Psoas muscle (tissue), 8 donors: ENCODE measurements around the gene NT5DC3. TPM values are rescaled to one million over a fixed set of nuclear protein-coding genes. Genes with fewer than 3 reads are reported as not detected.
"Not testable (repeated sequence)": the region's sequence is repeated elsewhere in the genome, so short reads cannot be mapped to it uniquely, and the experiment has no call there.

ENCODE experiments used
- ATAC-seq, 4 donors: fragments of 200-7000 bp; cut with Tn5 transposase; one replicate each; pipeline ENCODE4 v1.9.1; 2020; ENCODE audit warnings: moderate library complexity in 3 of 4, mild to moderate bottlenecking in 2 of 4
- DNase-seq, 2 donors: peaks; one replicate each; pipeline ENCODE4 v3.0.0-alpha.2; 2020
- H3K27ac ChIP-seq: fragments of 200-600 bp; one replicate; pipeline ENCODE4 v1.8.0; 2022
- H3K27me3 ChIP-seq, 3 donors: fragments of 200-600 bp in 1 of 3; one replicate each; pipeline versions ENCODE4 v1.6.1 to v1.8.0; 2013 to 2022; ENCODE audit warnings: low read length in 2 of 3, mild to moderate bottlenecking in 2 of 3, moderate library complexity in 1 of 3; ENCODE audit not compliant: insufficient read depth in 3 of 3
- H3K36me3 ChIP-seq, 2 donors: fragments of 200-600 bp in 1 of 2; one replicate each; pipeline versions ENCODE4 v1.6.1 to v1.8.0; 2013 to 2022; ENCODE audit warnings: low read depth in 1 of 2, mild to moderate bottlenecking in 1 of 2, moderate library complexity in 1 of 2; ENCODE audit not compliant: insufficient read depth in 1 of 2
- H3K4me1 ChIP-seq: fragments of 200-600 bp; one replicate; pipeline ENCODE4 v1.8.0; 2022
- H3K4me3 ChIP-seq: fragments of 200-600 bp; one replicate; pipeline ENCODE4 v1.8.0; 2022; ENCODE audit warnings: mild to moderate bottlenecking
- H3K9me3 ChIP-seq: fragments of 200-600 bp; one replicate; pipeline ENCODE4 v1.8.0; 2022
- CTCF ChIP-seq: fragments of 200-600 bp; IDR thresholded peaks from one replicate; pipeline ENCODE4 v1.8.0; 2022; ENCODE audit warnings: antibody characterized with exemption
- whole genome bisulfite sequencing, 3 donors: extraction: QIAGEN DNeasy Blood & Tissue Kit; methylation state at CpG; one replicate each; pipeline versions ENCODE4 v1.1.6 to v1.1.7; 2013; 5-methylcytosine and 5-hydroxymethylcytosine counted together
- intact Hi-C, 2 donors: fragments of 100-400 bp; cut with DNase I; formaldehyde crosslinking; loops; one replicate each; pipeline versions ENCODE4 v1.11.0 to v1.14.2; 2022
- polyA plus RNA-seq, 3 donors: library from polyadenylated mRNA; stranded (reverse); fragments of 200-250 nt; gene quantifications; one replicate each; pipeline ENCODE4 v1.2.3, GENCODE V29; 2013
- total RNA-seq, 4 donors: library from RNA; stranded (reverse); fragmentation: NEBNext Ultra II Directional in 2 of 4; extraction: Animal tissue kit (Norgen Biotek cat#: 25700) in 2 of 4; gene quantifications; one replicate each; pipeline versions ENCODE4 v1.2.1 to v1.2.4, GENCODE V29; 2021 to 2023
- donor health status: healthy with polysubstance abuse.
- donor health status: DM: no; HTN: no; CAD: no; lungs with moderate emphysema.
- donor health status: Bipolar disorder and iron deficiency.
- donor health status: healthy.
- donor health status: DM: yes; HTN: yes; CAD: no.
- donor health status: DM: no; HTN: no; CAD: no.
- donor health status: DM: no; HTN: no; CAD: no.
- donor health status: DM: yes; HTN: yes; CAD: no.

The NT5DC3 gene
- total and polyA plus RNA-seq, 7 donors: 5.2 to 64.2 (median 16.2) TPM

DNA sequence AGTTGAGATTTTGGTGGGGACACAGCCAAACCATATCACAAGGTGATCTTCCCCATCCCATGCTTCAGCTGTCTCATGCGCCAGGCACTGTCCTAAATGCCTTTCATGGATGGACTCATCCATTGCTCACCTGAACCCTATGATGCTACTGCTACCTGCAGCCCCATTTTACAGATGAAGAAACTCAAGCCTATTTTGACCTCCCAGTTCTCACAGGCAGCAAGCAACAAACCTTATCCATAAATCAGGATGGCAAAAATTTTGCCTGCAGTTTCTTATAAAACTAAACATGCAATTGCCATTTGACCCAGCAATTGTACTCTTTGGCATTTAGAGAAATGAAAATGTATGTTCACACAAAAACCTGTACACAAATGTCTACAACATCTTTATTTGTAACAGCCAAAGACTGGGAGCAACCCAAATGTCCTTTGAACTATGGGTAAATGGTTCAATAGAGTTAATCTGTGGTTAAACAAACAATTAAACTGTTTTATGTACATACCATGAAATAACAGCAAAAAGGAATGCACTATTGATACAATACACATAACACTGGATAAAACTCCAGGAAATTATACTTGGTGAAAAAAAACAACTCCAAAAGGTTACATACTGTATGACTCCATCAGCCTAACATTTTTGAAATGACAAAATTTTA, 2.6 kb downstream of the NT5DC3 start:
- H3K9me3 ChIP-seq: no peaks in the 10 kb centered on the region
- WGBS, 3 donors: 100% methylated on average over 1 of the region's 1 CpG
- H3K36me3 ChIP-seq: no peaks in the 10 kb centered on the region
- ATAC-seq: no peak
- no peak overlapping the region for H3K27ac ChIP-seq
- TF ChIP-seq CTCF: no peak
- no peaks in the 10 kb centered on the region for H3K27me3 ChIP-seq
- H3K4me1 ChIP-seq: no peaks in the 10 kb centered on the region
- no peak for DNase-seq
- intact Hi-C loops: loop anchor here in 1 of 2 donors (5.0 kb wide), 1 partner anchor 36 kb away; no protein-coding TSS in a partner anchor
- no peak overlapping the region for H3K4me3 ChIP-seq

- Histone ChIP-seq H3K9me3 (no peaks in the 10 kb centered on the region), H3K36me3 (no peaks in the 10 kb centered on the region), H3K4me1 (peaks cover 4% of the 10 kb centered on the region), H3K27me3 (no peaks in the 10 kb centered on the region), H3K4me3 (no peak overlapping the region), H3K27ac (no peak overlapping the region)
- ATAC-seq: no peak
- intact Hi-C loops: loop anchor here in 1 of 2 donors (5.0 kb wide), 1 partner anchor 34 kb away; no protein-coding TSS in a partner anchor
- no peak for DNase-seq
- 77 to 94% (median 93%) methylated on average over 5 of the region's 5 CpGs for WGBS, 3 donors
- no peak for TF ChIP-seq CTCF
Measured at GRCh38 chr12:103836345-103836744, 4.7 kb downstream of the NT5DC3 start.

- not testable (repeated sequence) for H3K27me3 ChIP-seq, DNase-seq, H3K4me3 ChIP-seq, H3K9me3 ChIP-seq, H3K27ac ChIP-seq, H3K36me3 ChIP-seq, H3K4me1 ChIP-seq, ATAC-seq
- intact Hi-C loops: loop anchor here in 1 of 2 donors (5.0 kb wide), 1 partner anchor 34 kb away; no protein-coding TSS in a partner anchor
- WGBS, 3 donors: 95 to 97% (median 96%) methylated on average over 11 of the region's 11 CpGs
Measured at GRCh38 chr12:103835747-103836335, 5.2 kb downstream of the NT5DC3 start.

DNA sequence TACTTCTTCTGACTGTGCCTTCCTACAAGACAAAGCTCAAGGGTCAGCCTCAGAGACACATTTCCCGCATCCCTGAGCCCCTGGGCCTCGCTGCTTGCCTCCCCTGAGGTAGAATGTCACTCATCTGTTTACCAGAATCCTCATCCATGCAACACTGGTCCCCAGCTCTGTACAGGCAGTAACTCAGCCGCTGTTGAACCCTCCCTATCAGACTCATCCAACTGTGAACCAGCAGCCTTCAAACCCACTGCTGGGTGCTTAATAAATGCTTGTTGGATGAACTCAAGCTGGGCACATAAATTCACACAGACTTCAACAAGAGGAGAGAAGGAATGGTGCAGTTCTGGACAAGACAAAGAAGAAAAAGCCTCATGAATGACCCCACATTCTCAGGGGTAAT, 6.1 kb downstream of the NT5DC3 start:
- H3K27me3 ChIP-seq: no peaks in the 10 kb centered on the region
- WGBS, 3 donors: 91 to 93% (median 91%) methylated on average over 3 of the region's 3 CpGs
- no peak for TF ChIP-seq CTCF
- H3K27ac ChIP-seq: no peak overlapping the region
- no peaks in the 10 kb centered on the region for H3K9me3 ChIP-seq
- peaks cover 4% of the 10 kb centered on the region for H3K4me1 ChIP-seq
- DNase-seq: no peak
- ATAC-seq: no peak
- intact Hi-C loops: loop anchor here in 1 of 2 donors (5.0 kb wide), 1 partner anchor 33 kb away; no protein-coding TSS in a partner anchor
- H3K4me3 ChIP-seq: no peak overlapping the region
- H3K36me3 ChIP-seq: no peaks in the 10 kb centered on the region

- DNase-seq (no peak), ATAC-seq (peak in 1 of 4 donors; percentile 37)
- intact Hi-C loops: no loop called here
- Histone ChIP-seq H3K36me3 (no peaks in the 10 kb centered on the region), H3K27me3 (no peaks in the 10 kb centered on the region), H3K27ac (no peak overlapping the region), H3K9me3 (no peaks in the 10 kb centered on the region), H3K4me3 (no peak overlapping the region), H3K4me1 (peaks cover 4% of the 10 kb centered on the region)
- WGBS, 3 donors: 63 to 83% (median 81%) methylated on average over 2 of the region's 2 CpGs
- TF ChIP-seq CTCF: no peak
Measured at GRCh38 chr12:103833891-103834290, 7.1 kb downstream of the NT5DC3 start.
